Amniotic epithelial cell (primary cell): ENCODE data around the gene ALDH1L1.
A peak's percentile ranks its signal among the peaks of the same experiment; 100 is the strongest.

Experiments used
- DNase-seq: peaks from one replicate; pipeline ENCODE4 v3.0.0-alpha.2; 2010; ENCODE audit warnings: low read depth

The ALDH1L1 gene

DNA sequence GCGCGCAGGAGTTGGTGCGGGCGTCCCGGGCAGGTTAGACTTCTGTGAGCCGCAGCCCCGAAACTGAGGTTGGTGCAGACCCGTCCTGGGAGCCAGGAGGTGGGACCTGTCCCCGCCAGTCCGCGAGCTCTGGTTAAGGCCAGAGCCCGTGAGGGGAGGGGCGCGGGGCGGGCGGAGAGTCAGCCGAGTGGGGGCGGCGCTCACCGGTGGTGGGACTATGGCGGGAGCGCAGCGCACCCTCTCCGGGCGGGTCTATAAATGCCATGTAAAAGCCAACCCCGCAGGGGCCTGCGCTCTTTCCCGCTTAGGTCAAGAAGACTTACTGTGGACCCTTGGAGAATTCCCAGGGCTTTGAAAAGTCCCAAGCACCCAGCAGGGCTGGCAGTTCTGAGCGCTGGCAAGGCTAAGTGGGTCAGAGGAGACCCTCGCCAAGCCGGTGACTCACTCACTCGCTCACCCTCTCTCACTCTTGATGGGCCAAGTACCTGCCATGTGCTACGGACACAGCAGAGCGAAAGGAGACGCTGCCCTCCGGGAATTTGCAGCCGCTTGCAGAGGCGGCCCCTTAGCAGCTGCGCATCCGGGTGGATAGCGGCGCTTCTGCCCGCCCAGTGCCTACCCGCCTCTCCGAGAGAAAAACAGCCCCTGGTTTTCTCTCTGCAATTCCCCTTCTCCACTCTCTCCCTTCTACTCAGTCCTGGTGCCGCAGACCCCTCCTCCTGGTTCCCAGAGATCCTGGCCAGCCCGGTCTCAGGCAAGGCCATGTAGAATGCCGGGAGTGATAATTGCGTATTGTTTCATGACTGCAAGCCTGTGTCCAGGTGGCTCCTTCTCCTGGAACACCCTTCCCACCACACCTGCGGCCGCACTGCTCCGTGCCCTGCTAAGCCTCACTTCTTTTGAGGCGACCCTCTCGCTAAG lies at the start of gene ALDH1L1:
ALDH1L1 (minus strand) TSS at position 110 of the 921 bp plus-strand sequence. CDS start 19,607 bp downstream, outside the sequence.
- peak; percentile 43 for DNase-seq

DNA sequence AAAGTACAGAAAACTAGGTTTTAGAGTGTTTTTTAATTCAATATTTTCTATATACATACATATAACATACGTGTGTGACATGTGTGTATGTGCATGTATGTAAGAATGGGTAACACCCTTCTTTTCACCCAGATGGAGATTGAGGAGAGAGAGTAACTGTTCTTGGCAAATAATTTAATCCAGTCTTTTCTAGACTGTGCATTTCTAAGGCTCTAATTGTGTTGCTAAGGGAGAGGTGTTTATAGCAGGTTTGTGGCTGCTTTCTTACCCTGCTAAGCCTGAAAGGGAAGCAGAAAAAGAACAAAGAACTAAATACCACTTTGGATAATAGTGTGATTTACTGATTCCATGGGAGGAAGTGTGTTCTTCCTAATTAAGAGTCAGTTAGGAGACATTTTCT lies 46.0 kb upstream of the ALDH1L1 start:
- DNase-seq, result no peak

DNA sequence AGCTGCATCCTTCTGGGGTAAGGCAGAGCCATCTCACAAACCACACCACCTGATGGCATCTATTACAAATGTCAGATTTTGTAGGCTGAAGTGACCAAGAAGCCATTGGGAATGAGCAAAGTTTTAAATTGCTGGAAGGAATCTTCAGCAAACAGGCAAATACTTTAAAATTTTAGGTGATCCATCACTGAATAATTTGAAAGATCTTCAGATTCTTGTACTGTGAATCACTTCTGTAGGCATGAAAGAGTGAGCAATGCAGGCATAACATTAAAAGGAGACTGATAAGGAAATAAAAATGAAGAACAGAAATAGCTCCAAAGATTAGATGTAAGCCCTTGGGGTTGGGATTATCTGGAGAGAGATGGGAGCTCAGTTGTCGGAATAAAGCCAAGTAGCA lies 36.0 kb upstream of the ALDH1L1 start:
- DNase-seq, result peak; percentile 58

DNA sequence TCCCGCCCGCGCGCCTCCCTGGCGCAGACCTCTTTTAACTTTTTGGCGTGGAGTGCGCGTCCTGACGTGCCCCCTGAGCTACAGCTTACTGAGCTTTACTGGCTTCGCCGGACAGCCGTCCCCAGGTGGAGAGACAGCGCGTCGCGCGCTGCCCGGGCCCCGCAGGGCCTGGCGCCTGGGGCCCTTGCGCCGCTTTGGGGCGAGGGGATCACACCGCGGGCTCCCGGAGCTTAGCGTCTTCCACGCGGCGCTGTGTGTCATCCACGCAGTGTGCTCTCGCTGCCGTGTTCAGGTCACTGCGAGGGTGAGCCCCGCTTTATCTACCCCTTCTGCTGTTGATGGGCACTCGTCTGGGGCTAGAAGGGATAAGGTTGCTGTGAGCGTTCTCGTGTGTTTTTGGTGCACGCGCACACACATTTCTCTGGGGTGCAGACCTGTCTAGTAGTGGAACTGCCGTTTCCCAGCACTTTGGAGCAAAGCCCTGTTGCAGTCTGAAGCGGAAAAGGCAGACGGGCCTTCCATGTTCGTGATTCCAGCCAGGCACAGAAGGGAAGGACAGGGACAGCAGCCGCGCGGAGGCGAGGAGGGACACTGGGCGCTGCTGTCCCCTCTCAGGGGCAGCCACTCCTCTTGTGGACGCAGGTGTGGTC lies 33.1 kb upstream of the ALDH1L1 start:
- DNase-seq, result peak; percentile 3

DNA sequence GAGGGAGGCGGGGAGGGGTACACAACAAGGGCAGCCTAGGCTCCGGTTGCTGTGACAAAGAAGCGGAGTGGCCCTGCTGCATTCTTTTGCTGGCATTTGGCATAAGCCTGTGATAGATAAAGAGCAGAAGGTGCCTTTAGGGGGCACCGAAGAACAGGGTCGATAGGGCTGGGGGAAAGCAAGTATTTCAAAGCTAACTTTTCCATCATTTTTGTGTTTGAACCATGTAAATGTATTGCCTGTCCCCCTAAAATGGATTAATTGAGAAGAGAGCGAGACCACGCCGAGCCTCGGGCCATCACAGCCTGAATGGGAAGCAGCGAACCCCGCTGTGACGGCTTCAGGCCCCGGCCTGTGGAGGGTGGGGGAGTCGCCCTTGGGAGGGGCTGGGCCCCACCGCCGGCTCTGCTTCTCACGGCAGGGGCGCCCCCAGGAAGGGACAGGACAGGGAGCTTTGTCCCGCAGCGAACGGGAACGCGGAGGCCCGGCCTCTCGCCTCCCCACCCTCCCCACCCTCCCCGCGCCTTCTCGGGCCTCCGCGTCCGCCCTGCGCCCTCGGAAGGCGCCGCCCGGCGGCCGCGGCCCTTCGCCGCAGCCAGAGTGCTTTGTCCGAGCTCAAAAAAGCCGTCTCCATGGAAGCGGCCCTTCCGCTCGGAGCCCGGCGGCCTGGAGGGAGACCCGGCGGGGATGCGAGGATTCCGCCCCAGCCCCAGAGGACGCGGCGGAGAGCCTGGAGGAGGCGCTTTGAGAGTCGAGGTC lies 32.4 kb upstream of the ALDH1L1 start:
- DNase-seq, result peak; percentile 26

DNA sequence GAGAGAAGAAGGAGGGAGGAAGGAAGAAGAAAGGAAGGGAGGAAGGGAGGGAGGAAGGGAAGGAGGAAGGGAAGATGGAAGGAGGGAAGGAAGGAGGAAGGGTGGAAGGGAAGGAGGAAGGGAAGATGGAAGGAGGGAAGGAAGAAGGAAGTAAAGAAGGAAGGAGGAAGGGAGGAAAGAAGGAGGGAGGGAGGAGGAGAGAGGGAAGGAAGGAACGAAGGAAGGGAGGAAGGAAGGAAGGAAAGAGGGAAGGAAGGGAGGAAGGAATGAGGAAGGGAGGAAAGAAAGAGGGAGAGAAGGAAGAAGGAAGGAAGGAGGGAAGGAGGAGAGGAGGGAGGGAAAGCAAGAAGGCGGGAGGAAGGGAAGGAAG lies 31.8 kb upstream of the ALDH1L1 start:
- DNase-seq, result no peak

DNA sequence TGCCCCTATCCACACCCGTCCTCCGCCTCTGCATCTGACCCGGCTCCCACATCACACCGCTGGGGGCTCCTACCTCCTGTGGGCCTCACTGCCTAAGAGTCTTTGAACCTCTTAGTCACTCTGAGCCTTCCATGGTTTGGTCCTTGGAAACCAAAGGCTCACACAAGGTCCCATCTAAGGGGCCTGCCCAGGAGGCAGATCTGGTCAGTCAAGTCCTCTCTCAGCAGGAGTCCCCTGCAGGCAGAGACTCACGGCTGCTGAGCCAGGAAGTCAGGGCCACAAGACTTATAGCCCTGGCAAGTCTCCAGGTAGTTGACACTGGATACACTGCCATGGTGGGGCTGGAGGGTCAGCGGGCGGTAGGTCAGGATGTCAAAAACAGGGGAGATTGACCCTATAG lies 31.2 kb upstream of the ALDH1L1 start:
- no peak for DNase-seq

DNA sequence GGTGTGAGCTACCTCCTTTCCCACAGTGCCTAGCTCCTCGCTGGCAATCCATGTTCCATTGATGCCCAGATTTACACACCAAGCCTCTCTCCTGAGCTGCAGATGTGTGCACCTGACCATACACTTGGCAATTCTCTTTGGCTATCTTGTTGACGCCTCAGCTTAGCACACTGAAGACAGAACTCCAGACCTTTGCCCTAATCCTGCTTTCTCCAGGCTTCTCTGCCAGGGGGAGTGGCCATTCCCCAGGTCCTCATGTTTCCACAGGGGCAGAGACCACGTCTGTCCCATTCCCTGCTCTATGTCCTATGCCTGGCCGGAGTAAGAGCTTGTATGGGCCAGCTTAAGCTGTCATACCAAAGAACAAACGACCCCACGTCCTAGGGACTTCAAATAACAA lies 30.2 kb upstream of the ALDH1L1 start:
- no peak for DNase-seq

DNA sequence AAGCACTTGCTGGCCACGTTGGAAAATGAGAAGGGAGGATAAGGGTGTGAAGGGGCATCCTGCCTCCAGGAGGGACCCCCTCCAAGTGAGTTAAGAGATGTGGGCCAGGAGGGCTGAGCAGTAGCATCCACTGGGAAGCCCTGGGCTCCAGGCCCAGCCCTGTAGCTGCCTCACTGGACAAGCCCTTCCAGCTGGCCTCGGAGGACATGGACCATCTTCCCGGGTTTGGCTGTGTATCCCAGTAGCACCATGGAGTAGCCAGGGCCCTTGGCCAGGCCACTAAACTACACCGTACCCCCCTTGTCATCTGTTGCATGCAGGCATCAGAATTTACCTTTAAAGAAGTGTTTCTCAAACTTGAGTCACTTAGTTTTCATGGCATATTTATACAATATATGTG lies 29.4 kb upstream of the ALDH1L1 start:
- no peak for DNase-seq

DNA sequence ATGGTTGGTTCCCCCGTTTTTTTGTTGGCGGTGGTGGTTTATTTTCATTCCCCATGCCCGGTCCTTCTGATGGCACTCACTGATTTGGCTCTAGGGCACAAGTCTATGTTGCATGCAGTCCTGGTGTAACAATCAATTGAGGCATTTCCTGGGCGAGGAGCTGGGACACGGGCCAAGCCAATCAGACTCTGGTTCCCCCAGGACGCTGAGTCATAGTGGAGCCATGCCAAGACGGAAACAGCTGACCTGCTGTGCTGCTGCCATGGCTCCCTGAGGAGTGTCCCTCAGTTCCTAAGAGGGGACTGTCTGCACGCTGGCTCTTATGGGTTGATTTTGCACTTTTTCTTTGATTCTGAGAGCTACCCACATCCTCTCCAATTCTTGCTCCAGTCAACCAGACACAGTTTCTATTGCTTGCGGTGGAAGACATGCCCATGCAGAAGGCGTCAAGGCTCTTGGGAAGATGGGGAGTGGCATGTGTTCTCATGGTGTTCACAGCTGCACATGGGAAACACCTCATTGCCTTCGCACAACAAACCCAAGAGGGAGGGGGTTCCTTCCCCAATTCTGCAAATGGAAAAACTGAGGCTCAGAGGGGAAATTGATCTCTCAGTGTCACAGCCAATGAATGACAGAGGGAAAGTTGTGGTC lies 28.3 kb upstream of the ALDH1L1 start:
- DNase-seq, result peak; percentile 75

DNA sequence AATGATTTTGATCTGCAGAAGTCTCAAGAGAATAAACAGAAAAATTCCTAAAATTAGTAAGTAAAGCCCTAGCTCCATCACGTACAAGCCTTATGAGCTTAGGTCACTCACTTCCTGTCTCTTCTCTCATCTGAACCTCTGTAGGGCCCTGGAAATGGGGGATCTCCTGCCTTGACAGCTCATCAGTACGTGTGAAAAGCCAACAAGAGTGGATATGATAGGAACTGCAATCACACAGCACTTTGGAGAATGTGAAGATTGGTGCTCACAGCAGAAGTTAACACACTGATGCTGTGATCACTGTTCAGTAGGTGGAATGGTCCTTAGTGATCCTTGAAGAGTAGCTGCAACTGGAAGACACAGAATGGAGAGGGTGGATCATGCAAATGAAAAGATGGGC lies 27.8 kb upstream of the ALDH1L1 start:
- no peak for DNase-seq

DNA sequence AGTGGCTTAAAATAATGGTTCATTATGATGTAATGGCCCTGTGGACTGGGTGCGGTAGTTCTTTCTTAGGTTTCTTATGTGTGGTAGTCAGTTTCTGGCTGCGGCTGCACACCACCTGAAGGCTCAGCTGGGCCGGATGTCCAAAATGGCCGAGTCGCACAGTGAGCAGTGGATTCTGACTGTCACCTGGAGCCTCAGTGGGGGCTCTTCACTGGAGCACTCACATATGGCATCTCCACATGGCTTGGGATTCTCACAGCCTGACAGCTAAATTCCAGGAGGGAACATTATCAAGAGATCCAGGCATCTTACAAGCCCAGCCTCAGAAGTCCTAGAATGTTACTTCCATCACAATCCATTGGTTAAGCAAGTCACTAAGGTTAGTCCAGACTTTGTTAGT lies 26.8 kb upstream of the ALDH1L1 start:
- no peak for DNase-seq

DNA sequence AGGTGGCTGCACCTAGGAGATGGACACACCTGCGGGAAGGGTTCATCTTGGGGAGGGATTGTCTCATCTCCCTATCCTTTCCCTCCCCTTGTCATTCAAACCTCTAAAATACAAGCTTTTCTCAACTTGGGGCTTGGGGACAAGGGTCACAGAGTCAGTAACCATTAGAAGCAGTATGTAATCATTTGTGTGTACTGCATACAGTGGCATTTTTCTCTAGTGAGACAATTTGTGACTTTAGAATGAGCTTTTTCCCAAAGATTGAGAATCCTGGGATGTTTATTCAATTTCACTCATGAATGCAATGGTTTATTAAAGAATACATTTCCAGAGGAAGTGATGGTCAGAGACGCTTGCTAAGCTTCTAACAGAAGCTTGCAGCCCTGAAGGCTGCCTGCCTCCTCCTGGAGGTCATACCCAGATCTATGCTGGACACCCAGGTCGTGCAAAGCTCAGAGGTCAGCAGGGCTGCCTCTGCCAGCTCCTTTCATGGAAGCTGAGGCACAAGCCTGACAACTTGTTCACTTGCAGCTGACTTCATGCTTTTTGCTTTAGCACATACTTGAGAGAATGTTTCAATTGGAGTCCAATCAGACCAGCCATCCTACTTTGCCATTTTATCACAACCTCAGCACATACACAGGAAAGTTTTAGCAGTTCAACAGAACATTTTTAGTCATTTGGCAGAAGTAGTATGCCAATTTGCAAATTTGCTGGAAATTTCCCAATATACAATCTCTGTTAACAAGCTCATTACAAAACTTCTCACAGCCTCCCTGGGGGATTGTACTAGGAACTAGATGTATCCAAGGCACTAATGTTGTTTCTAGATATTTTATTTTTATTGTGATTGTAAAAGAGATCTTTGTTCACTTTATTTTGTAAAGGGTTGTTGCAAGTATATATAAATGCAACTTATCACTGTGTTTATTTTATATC lies 25.6 kb upstream of the ALDH1L1 start:
- no peak for DNase-seq

DNA sequence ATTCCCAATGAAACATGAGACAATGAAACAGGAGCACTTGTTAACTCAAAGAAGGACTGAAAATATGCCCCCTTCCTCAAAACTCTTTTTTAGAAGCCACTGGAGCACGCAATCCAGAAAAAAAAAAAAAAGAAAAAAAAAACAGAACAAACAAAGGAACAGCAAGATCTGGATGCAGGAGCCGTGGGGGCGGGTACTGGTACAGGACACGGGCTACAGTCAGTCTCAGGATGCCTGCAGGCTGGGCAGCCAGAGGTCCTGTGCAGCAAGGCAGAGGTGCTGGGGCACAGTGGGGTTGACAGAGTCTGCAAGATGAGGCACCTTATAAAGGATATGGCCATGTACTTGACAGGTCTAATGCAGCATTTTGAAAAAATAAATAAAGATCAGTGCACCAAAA lies 22.3 kb upstream of the ALDH1L1 start:
- DNase-seq, result no peak

DNA sequence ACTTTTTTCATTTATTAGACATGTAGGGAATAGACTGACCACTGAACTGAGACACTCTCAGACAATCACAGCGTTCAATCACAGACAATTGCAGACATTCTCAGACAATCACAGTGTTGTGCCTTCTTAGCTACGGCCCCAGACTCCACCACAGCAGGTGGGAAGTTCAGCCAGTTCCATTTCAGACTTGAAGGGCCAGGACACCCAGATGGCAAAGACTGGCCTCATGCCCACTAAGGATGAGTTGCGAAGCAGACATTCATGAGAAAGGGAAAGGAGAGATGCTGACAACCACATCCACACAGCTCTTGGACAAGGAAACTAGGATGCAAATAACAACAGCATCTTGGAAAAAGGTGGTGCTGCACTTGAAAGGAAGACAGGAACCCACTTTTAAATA lies 21.9 kb upstream of the ALDH1L1 start:
- no peak for DNase-seq

DNA sequence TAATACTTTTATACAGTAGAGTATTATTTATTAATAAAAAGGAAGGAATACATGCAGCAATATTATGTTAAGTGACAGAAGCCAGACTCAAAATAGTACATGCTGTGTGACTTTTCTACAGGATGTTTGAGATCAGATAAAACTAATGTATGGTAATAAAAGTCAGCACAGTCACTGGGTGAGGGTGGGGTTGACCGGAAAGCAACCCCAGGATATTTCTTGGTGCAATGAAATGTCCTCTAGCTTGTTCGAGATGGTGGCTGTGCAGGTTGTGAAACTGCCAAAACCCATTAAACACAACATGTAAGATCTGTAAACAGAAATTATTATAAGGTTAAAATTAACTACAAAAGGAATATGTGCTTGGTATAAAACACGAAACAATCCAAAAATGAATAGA lies 20.8 kb upstream of the ALDH1L1 start:
- DNase-seq, result no peak

DNA sequence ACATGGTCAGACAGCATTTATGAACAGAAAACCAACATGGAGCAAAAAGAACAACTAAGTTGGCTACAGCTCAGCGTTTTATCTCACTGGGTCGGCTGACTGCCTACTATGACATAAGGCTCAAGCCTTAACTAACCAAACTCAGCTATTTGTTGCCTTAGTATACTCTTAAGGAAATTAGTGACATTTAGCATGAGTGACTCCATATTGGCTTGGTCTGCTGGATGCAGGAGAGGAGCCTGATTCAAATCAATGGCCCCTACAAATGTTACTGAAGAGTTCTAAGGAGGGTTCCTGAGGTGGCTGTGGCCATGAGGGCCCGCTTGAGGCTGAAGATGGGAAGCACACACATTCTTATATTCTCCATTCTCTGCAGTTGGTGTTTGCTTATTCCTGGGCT lies 20.1 kb upstream of the ALDH1L1 start:
- no peak for DNase-seq

DNA sequence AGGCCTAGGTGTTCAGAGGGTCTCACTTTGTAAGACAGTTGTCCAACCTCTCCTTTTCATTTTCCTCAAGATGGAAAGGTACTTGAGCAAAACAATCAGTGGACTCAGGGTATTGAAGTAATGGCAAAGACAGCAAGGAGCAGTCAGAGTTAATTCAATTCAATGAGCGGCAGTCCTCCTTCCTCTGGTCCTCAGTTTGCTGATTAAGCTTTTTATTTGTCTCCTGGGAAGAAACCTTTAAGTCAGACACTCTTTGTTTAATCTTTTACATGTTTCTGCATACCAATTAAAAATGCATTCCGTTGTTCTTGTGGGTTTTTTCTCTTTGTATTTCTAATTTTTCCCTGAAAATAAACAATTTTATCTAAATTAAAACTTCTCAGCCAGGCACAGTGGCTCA lies 18.9 kb upstream of the ALDH1L1 start:
- DNase-seq, result no peak

DNA sequence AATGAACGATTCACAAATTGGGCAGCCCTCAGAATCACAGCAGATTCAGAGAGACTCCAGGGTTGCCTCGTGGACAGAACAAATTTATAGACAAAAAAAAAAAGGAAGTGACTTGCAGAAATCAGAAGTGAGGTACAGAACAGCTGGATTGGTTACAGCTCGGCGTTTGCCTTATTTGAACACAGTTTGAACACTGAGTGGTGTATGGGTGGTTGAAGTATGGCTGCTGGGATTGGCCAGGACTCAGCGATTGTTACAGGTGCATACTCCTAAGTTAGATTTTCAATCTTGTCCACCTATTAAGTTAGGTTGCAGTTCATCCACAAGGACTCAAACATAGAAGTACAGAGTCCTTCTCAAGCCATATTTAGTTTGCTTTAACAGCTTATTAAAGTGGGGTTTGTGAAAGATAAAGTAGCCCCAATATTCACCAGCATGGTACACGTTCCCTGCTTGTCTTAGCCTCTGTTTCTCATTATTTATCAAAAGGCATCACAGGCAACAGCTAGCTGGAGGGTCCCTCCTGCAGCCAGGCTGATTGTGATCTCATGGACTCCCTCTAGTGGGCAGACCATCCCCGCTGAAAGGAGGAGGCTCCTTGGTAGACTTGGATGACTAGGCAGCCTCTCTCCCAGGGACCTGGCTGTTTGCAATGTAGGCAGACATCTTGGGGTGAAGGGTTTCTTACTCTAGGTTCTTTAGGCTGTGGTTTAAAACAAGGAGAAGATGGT lies 17.6 kb upstream of the ALDH1L1 start:
- DNase-seq, result peak; percentile 53

DNA sequence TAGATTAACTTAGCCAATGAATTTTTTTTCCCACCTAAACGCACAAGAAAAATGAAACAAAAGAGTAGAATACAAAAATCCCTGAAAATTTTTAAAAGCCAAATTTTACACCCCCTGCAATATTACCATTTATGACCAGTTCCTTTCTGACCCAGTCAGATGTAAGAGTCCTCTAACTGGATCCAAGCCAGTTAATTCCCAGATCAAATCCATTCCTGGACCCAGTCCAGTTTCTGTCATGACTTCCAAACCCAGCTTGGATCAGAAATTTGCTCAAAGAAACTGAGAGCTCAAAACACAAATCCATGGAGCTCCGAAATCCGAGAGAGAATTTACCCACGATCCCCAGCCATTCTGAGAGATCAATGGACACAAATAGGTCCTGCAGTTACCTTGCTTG lies 17.0 kb upstream of the ALDH1L1 start:
- no peak for DNase-seq
